HG02884 (cell line): ENCODE measurements around the gene WDR77.
A peak's percentile ranks its signal among the peaks of the same experiment; 100 is the strongest.

Source experiments
- ATAC-seq: cut with Tn5 transposase; IDR thresholded peaks from one replicate; pipeline ENCODE4 v1.9.1; 2021; ENCODE audit warnings: mild to moderate bottlenecking, moderate library complexity; ENCODE audit not compliant: unreplicated experiment

Gene WDR77

DNA sequence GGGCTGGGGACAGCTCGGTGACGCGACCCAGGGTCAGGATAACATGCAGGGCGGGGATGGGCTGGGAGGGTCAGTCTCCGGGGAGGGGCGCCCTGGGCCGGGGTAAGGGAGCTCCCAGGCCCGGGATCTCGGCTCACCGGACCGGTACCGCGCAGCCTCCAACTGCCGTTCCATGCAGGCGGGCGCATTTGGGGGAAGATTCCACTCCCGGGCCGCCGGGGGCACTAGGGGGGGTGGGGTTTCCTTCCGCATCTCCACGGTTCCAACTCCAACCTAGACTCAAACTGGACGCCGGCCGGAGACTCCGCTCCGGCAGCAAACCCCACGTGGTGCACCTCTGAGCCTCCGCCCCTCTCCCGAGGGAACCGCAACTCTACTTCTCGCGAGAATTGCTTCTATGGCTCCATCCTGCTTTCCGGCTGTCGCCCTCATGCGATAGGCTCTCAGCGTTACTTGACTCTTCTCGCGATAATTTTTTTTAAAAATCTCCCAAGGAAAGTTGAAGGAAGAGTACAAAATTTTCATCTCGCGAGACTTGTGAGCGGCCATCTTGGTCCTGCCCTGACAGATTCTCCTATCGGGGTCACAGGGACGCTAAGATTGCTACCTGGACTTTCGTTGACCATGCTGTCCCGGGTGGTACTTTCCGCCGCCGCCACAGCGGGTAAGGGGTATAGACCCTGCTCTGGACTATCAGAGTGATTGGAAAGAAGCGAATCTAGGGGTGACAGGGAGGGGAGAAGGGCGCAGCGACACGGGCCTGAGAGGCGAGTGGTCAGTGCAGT, at the start of gene WDR77, which contains the start of gene ATP5PB:
TSS of gene WDR77 (minus strand) at position 339 of the 785 bp plus-strand sequence. CDS start at position 252, 87 bp downstream.
TSS of gene ATP5PB (plus strand) at position 547 of the 785 bp plus-strand sequence. CDS start at position 625, 78 bp downstream.
- ATAC-seq, result peak; percentile 96

DNA sequence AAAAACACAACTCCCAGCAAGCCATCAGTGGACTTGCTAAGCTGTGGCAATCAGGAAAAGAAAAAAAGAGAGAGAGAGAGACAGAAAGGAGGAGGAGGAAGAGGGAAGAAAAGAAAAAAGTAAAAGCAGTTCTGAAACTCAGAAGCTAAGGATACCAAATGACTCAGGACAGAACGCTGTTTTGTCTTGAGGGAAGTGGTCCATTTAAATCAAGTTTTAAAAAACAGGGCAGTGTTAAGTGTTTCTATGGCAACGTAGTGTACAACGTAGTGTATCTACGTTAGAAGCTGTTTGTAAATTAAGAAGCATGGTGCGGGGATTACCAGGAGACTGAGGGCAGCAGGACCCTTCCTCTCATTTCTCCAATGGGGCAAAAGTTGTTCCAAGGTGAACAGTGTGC, 48.5 kb upstream of the WDR77 start:
- ATAC-seq, result no peak

DNA sequence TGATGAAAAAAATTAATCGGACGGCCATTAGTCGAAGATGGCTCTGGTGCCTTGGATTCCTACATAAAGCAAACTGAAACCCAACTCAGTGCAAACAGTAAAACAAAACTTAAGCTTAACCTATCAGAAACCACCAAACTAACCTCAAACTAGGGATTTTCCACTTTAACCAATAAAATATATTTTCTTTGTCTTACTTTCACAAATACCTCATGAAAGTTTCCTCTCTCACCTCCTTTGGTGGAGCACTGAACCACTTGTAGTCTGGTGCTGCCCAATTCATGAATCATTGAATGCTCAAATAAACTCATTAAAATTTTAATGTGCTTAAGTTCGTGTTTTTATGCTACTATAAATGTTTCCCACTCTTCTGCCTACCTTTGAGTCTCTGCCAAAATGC, 47.3 kb upstream of the WDR77 start:
- no peak for ATAC-seq

DNA sequence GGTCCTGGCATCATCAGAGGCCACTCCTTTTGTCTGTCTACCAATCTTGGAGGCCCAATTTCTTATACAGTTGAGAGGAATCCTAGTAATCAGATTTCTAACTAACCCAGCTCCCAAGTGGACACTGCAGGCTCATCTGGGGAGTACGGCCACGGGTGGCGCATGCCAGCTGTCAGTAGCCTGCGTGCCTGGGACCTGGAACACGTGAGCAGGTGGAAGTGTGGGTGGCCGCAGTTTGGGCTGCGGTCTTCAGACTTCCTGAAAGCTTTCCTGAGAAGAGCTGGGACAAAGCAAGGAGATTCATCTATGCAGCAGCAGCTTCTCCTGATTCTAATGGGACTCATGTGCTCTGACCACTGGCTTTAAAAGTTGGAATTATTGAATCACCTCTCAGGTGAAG, 42.0 kb upstream of the WDR77 start:
- ATAC-seq, result no peak

DNA sequence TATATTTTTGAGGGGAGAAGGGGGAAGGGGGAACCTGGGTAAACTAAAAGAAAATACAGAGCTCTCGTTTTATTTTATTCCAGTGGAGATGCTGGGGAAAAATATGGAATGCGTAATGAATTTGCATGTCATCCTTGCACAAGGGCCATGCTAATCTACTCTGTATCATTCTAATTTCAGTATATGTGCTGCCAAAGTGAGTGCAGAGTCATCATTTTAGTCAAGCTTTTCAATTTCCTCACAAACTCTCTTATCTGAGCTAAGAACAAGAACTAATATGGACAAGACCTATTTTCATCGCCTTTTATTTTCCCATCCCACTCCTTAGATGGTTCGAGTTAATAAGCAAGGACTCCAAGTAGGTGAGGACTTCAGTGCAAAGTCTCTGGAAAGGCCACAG, 41.2 kb upstream of the WDR77 start:
- ATAC-seq, result no peak

DNA sequence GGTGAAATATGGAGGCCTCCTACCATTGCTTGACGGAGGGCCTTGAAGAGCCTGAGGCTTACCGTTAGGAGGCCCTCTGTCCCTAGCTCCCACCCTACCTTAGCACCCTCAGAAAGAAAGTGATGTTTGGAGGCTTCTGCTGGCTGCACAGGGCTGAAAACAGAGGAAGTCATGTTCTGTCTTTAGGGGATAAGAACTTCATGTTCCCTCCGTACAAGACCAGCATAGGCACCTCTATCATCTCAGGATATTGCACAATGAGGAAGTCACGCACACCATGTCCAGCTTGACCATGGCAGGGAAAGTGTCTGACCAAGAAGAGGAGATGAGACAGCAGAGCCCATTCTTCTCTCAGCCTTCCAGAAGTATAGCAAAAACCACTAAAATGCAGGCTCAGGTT, 40.5 kb upstream of the WDR77 start:
- no peak for ATAC-seq

DNA sequence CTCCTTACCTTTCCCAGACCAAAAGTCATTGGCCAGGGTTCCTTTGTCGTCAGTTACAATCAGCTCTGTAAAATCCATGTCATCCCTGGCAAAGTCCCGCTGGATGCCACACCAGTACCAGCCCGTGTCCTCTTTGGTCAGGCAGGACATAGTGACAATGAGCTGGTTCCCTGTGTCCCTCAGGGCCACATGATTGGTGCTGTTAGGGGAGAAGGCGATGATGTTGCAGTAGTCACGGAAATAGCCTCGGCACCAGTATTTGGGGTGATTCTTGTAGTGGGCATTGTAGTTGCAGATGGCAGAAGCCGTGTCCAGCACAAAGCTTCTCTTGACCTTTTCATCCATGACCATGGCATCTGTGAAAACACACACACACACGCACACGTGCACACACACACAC, 39.6 kb upstream of the WDR77 start:
- ATAC-seq, result no peak

DNA sequence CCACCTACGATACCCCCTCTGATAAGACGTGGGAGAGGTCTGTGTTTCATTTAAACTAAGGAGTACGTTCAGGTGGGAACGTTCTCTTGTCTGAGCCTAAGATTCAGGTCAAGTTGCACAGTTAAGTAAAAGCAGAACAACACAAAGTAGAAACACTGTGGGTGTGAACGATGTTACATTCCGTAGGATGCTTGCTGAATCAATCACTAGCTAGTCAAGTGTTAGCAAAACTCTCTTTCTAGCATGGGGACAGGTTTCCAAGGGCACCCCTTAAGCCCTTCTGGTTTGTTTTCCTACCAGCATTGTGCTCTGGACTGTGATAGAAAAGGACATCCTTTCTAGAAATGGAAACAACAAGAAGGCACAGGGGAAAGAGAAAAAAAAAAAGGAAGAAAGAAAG, 38.1 kb upstream of the WDR77 start:
- no peak for ATAC-seq

DNA sequence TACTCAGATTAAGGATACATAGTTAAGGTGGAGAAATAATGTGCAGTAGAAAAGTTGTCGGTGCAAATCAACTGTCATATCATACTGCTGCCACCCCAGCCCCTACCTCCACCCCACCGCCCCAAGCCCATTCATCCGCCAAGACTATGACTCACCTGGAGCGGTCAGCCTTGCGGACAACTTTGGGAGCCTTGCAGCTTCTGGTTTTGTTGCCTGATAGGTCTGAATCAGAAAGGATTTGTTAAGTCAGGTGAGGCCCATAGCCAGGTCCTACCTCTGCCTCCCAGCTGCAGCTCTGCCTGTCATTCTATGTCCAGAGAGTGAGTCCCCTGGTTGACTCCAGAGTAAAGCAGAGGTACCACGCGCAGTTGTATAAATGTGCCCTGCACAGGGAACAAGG, 37.4 kb upstream of the WDR77 start:
- no peak for ATAC-seq

DNA sequence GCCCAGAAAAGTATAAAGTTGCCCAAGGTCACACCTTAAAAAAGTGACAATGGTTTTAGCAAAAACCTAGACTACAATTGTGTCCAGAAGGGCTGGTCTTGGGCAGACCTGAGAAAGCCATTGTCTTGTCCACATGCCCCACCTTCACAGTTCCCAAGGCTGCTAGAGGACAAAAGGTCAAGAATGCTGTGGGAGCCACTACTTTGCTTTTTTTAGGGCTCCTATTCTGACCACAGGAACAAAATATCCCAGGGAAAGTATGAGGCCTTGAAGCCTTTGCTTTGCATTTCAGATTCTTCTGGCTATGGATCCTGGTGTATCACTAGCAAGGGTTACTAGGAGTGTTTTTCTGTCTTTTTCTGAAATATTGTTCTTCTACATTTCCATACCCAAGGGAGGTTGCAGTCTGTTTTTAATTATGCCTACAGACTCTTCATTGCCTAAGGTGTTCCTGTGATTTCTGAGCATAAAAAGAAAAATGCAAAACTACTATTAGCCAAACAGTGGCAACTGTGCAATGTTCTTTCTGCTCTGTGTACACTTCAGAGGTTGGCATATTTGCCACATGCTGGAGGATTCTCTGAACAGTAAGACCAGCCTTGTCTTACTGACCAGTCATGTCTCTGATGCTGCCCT, 35.5 kb upstream of the WDR77 start:
- no peak for ATAC-seq

DNA sequence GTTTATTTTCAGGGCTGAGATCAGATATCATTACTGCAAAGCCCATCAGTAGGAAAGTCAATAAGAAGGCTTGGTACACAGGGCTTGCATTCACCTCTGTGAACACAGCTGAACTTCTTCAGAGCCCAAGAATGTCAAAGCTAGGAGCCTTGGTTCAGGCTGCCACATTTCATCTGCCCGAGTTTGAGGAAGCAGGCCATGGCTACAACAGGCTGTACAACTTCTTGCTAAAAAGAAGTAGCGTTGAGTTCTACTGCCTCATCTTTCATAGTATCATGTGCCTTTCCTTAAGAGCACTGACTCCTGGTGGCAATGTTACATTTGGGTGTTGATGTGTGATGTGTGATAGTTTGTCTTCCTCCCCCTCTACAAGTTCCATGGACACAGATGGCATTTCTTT, 34.8 kb upstream of the WDR77 start:
- no peak for ATAC-seq

DNA sequence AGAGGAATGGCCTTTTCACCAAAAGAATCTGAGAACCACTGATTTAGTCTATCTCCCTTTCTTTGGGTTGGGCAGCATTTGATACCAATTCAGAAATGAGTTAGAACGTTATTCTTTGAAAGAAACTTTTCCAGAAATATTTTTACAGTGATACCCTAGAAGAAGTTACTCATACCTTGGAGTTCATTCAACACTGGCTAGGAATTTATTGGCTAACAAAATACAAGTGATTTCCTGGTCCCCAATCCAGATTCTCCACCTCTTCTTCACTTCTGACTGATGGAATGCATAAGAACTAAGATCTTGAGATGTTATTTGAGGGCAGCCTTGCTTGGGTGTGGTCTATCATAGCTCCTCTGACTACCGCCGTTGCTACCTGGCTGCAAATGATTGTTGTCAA, 34.1 kb upstream of the WDR77 start:
- ATAC-seq, result no peak

DNA sequence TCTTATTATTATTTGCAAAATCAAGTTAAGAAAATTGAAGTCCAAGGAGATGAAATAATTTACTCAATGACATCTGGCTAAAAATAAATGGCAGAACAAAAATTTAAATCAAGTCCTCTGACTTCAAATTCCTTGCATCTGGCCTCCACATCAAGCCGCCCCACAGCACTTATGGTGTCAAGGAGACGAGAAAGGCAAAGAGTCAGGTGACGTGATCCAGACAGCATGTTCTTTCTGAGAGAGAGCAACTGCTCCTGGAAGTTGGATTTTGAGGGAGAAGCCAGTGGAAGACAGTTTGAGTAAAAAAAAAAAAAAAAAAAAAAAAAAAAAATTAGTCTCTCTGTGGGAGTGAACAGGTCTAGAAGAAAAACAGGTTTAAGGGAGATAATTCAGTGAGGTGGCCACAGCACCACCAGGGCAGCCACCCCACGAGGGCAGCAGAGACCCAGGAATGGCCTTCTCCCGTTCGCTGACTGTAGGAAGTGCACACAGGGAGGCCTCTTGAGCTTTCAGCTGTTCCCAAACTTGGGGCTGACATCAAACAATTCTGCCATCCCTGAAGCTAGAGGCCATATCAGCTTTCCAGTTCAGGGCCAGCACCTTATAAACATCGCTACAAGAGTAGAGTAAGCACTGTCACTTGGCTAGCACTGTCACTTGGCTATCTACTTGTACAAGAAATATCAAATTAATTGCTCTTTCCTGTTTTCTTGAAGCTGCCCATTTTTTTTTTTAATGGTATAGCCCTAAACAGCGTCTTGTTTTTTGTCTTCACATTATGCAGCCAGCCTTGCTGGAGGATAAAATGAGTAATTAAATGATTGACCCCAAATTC, 32.5 kb upstream of the WDR77 start:
- no peak for ATAC-seq

DNA sequence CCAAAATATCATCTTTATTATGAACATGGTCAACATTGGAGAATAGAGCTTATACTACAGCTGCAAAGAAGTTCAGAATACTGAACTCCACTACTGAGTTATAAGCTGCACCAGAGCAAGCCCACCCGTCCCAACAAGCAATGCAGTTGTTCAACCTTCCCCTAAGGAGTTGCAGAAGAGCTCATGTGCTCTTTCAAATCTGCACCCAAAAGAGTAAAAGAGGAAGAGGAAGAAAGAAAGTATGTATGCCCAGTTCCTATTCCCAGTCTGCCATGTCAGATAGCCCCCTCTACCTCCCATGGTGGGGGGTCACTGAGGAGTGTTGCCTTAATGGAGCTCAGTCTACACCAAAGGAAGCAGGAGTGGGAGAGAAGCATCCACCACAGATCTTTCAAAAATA, 31.6 kb upstream of the WDR77 start:
- ATAC-seq, result no peak

DNA sequence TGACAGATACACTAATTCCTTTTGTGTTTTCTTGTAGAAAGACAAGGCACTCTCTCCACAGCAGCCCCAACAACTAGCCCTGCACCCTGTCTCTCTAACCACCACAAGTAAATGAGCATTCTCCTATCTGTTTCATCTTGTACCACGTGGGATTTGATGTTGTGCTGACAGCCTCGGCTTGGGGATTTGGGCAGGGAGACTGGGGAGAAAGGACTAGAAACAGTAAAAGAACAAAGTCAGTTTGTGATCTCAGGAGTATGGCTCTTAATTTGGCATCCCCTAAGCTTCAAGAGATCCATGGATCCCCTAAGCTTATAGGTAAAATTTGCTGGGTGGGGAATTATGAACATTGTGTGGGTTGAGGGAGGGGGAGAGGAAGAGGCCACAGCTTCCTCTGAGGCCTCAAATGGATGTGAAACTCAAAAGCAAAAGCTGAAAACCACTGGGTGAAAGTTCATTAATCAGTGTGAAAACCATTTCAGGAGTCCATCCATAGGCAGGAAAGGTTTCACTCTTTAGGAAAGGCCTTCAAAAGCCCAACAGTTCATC, 27.8 kb upstream of the WDR77 start:
- peak; percentile 73 for ATAC-seq

DNA sequence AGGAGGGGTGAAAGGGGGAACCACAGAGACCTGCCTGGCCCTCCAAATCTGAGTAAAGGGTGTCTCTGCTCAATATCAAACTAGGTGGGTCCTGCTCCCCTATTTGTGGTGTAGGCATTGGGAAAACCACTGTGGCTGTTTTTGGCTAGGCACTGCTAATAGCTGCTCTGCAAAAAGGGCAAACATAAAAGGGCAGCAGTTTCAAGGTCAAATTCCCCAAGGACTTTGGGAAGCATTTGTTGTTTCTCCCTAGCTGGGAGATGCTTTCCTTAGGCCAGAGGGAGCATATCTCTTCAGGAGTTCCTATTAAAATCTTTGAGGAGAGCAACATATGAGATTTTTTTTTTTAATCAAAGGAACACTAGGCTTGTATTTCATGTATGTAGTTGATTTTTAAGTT, 27.2 kb upstream of the WDR77 start:
- ATAC-seq, result no peak

DNA sequence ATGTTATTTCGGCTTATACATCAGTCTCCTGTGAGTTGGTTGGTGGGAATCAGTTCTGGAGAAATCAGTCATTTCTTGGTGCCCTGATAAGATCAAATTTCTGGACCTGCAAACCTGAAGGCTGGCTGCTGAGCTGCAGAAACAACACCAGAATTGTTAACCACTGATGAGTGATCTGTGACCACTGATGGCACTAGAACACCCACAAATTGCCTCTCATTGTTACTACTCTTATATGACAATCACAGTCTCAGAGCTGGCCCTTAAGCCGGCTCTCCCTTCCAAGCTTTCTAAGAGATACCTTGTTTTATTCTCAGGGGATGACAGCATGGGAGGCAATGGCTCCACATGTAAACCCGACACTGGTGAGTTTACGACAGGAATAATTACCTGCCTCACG, 26.6 kb upstream of the WDR77 start:
- no peak for ATAC-seq

DNA sequence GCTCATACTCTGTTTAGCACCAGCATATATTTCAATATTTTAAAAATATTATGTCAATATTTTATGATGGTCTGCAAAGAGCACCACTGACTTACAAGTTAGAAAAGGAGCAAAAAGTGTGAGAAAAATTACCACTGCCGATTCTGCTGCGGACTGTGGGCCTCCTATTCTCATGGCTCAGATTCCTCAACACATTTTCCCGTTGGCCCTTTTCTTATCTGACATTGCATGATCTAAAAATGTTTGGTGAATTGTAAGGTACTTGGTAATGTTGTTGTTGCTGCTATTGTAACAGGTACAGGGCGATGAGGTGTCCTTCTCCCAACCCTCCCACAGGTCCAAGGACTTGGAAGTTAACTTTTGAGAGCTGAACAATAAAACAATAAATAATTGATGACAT, 25.5 kb upstream of the WDR77 start:
- ATAC-seq, result no peak

DNA sequence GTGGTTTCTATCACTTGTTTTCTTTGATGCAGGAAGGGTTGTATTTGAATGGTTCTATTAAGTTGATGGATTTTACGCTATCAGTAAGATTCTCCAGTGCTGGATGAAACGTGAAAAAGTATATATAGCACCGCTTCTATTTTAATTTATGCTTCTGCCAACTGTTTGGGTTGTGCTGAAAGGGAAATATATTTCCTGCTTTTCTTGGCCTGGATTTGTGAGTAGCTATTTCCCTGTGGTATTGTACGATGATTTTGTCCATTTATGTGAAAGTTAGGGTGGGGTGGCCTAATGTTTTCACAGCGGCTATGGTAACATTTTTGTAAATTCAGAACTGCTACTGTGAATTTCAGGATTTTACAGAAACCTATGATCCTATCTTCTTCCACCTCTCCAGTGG, 25.1 kb upstream of the WDR77 start:
- ATAC-seq, result no peak

DNA sequence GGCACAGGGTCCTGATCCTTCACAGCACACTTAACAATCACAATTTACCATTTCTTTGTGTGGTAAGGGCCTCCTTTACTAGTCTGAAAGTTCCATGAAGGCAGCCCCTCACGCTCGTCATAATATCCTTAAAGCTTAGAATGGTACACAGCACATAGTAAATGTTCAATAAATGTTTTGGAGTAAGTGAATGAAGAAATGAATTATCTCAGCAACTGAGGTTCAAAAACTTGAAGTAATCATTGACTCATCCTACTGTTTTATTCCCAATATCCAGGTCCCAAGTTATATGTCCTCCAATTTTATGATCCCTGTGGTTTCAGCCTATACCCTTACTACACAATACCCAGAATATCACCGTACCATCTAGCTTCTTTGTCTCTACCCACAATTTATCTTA, 22.5 kb upstream of the WDR77 start:
- no peak for ATAC-seq

DNA sequence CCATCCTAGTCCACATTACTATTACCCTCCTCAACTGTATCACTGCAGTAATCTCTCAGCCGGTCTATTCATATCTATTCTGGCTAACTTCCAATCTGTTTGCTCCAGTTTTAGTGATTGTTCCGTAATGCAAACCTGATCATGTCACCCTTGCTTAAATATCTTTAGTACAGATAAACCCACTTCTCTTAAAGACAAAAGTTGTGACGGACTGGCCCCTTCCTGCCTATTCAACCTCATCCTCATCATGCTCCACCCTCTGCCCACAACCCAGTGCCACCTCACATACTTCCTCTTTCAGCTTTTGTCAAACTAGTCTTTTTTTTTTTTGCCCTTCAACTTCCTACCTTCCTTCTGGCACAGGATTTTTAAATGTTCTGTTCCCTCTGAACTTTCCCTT, 22.0 kb upstream of the WDR77 start:
- ATAC-seq, result no peak
